NCI-H82 treated with DMSO at 0.1 percent for 48 hours (cell line): Measurements from ENCODE around the gene PIK3R5.

Source experiments
- DNase-seq: peaks from one replicate; lab custom pipeline; 2025; ENCODE audit not compliant: unreplicated experiment; lab: John Stamatoyannopoulos, UW

The PIK3R5 gene

GRCh38 chr17:8954339-8954738, 11.2 kb downstream of the PIK3R5 start:
- no peak for DNase-seq

- no peak for DNase-seq
Measured at GRCh38 chr17:8953156-8953885, 12.2 kb downstream of the PIK3R5 start.

- DNase-seq = no peak
Measured at GRCh38 chr17:8952191-8952590, 13.3 kb downstream of the PIK3R5 start.

- DNase-seq = no peak
Measured at GRCh38 chr17:8951206-8951605, 14.3 kb downstream of the PIK3R5 start.

GRCh38 chr17:8949061-8949661, 16.3 kb downstream of the PIK3R5 start:
- no peak for DNase-seq

GRCh38 chr17:8948462-8948861, 17.0 kb downstream of the PIK3R5 start:
- DNase-seq = no peak

GRCh38 chr17:8947201-8947600, 18.3 kb downstream of the PIK3R5 start:
- DNase-seq = no peak

- DNase-seq = no peak
Measured at GRCh38 chr17:8946476-8946875, 19.0 kb downstream of the PIK3R5 start.

GRCh38 chr17:8946071-8946470, 19.4 kb downstream of the PIK3R5 start:
- DNase-seq = no peak

GRCh38 chr17:8944748-8945147, 20.8 kb downstream of the PIK3R5 start:
- no peak for DNase-seq

- DNase-seq = no peak
Measured at GRCh38 chr17:8944083-8944482, 21.4 kb downstream of the PIK3R5 start.

GRCh38 chr17:8941980-8942622, 23.4 kb downstream of the PIK3R5 start:
- DNase-seq = no peak

GRCh38 chr17:8941520-8941919, 24.0 kb downstream of the PIK3R5 start:
- DNase-seq = no peak

- no peak for DNase-seq
Measured at GRCh38 chr17:8940866-8941471, 24.5 kb downstream of the PIK3R5 start.

- no peak for DNase-seq
Measured at GRCh38 chr17:8939496-8940334, 25.8 kb downstream of the PIK3R5 start.

- DNase-seq = no peak
Measured at GRCh38 chr17:8938933-8939332, 26.6 kb downstream of the PIK3R5 start.

- DNase-seq = no peak
Measured at GRCh38 chr17:8935191-8935590, 30.3 kb downstream of the PIK3R5 start.

GRCh38 chr17:8934346-8934745, 31.2 kb downstream of the PIK3R5 start:
- no peak for DNase-seq

GRCh38 chr17:8930649-8931048, 34.9 kb downstream of the PIK3R5 start:
- DNase-seq = no peak

GRCh38 chr17:8928347-8928746, 37.2 kb downstream of the PIK3R5 start:
- DNase-seq = no peak

GRCh38 chr17:8927395-8927794, 38.1 kb downstream of the PIK3R5 start:
- DNase-seq = no peak
